RCC 7860 (cell line): ENCODE results near the gene ARHGAP24.
A peak's percentile ranks its signal among the peaks of the same experiment; 100 is the strongest.

ENCODE experiments used
- DNase-seq: peaks from one replicate; pipeline ENCODE4 v3.0.0-alpha.2; 2015; ENCODE audit warnings: low spot score
- FAIRE-seq: peaks from 2 replicates; lab custom pipeline; 2012; peaks lifted over from hg19 to GRCh38; lab: Jason Lieb, UNC

Gene ARHGAP24

DNA sequence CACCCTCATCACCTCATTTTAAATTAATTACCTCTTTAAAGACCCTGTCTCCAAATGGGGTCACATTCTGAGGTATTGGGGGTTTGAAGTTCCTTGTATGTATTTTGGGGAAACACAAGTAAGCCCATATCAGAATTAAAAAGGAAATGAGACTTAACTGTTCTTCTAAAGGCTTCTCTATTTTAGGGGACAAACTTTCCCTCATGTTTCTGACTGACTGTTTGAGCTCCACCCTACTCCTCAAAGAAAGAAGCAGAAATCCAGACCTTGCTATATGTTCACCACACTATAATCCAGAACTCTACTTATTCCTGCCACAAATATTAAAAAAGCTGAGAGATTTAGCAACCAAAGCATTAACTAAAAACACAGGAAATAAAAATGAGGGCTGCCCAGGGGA is 258.8 kb downstream of the ARHGAP24 start:
- FAIRE-seq (no peak), DNase-seq (no peak)

DNA sequence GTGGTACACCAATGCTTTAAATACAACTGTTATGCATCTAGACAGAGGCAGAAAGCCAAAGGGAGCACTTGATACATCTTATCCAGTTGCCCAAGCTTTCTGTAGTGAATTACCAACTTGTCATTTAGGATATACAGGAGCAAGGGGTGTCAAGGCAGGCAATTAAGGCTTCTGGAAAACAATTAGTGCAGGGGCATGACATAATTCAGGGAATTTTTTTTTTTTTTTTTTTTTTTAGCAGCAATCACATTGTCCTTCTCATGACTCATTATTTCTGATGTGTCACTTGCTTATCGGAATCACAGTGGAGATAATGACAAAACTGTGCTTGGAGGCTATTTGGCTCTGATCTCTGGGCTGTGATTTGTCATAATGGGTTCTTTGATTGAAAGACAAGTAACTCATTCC is 259.5 kb downstream of the ARHGAP24 start:
- DNase-seq (no peak), FAIRE-seq (no peak)

DNA sequence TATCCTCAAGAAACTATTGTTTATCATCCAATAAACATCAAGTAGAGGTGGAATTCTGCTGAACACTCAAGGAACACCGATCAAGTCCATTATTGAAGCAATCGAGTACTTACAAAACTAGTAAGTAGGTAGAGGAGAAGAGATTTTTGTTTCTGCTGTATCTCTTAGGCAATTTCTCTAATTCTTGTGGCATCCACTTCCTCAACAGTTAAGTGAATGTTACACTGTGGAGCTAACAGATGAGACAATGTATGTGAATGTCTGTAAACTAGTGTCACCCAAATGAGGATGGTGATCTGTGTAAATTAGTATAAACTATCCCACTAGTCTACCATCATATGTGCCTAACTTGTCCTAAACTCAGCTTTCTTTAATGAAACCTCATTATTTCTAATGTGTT is 261.6 kb downstream of the ARHGAP24 start:
- FAIRE-seq (no peak), DNase-seq (no peak)

DNA sequence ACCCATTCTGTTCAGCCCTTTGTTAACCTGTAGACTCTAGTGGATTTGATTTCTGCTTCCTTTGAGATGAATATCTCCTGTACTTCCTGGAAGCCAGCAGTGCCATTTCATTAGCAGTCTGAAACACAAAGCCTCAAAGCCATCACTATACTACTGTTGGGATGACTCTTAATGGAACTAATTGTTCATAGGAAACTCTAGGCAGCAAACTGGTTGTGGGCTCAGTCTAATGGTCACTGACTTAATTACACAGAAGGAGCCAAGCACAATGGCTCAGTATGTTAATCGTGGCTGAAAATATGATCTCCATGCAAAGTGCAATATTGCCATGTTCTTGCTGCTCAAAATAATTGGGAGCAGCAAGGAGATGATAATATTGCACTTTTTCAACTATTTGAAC is 262.3 kb downstream of the ARHGAP24 start:
- DNase-seq (no peak), FAIRE-seq (no peak)

DNA sequence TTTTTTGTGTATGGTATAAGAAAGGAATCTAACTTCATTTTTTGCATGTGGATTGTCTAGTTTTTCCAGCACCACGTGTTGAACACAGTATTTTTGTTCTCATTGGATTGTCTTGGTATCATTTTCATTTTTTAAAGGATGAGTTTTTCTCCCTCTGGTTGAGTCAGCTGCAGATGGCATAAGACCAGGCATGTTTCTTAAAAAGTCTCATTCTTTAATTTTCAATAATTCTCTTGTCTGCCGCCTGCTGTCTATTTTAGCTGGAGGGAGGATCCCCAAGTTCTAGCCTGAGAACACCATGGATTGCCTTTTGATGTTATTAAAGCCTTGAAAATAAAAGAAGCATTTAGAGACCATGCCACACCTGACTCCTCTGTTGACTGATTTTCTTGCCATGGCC is 263.8 kb downstream of the ARHGAP24 start:
- FAIRE-seq (no peak), DNase-seq (no peak)

DNA sequence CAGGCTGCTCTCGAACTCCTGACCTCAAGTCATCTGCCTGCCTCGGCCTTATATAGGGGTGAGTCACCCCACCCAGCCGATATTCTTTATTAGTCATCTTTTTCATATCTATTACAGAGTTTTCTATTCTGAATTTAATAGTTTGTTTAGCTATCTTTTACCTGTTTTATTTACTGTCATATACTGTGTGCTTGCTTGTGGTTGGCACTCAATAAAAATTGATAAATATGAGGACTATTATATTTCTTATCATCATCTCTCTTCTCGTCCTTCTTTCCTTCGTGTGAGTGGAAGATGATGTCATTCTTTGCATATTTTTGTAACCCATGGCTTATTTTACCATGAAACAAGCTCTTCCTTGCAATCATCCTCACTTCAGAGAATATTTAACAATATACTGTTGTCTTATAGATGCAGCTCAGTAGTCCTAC is 265.5 kb downstream of the ARHGAP24 start:
- FAIRE-seq: no peak
- DNase-seq: no peak

DNA sequence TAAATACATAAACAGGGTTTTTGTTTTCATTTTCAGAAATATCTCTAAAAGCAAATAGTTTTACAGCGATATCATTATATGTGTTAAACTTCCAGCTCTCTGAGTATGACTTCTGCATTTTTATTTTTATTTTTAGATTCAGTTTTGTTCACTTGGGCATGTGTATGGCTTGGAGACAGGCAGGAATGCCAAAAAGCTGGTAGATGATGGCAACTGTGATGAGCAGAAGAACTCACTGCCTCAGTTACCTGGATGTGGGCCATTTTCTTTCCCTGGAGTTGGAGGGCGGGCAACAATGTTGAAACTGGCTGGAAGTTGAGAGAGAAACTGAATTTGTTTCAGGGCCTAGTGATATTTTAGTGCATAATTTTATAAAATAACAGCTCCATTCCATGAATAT is 266.4 kb downstream of the ARHGAP24 start:
- DNase-seq: no peak

DNA sequence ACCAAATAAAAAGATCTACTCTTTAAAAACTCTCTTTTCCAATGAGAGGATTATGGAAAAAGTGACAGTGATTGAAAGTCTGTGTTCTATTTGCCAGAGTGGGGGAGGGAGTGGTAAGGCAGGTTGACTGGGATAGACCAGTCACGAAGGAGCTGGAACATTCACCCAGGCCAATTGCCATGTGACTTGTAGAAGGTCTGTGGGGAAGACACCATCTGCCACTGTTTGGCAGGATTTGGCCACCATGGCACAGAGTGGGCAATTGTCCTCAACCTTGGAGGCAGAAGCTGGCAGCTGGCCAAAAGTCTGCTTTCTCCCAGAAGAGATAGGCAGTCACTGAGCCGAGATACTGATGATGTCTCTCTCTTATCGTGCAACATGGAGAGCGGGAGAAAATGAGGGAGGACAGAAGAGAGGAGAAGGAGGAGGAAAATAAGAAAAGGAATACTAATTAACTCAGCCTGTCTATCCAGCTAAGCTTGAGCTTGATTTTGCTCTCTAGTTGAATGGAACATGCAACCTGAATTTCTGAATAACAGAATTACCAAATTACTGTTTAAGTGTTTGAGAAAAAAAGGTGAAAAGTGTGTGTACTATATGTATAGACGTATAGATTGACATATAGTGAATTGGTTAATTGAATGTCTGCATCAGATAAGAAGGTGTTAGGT is 267.1 kb downstream of the ARHGAP24 start:
- FAIRE-seq: no peak
- DNase-seq: no peak

More for the DNA sequence above, 266.4 kb downstream of the ARHGAP24 start:
- FAIRE-seq: no peak

DNA sequence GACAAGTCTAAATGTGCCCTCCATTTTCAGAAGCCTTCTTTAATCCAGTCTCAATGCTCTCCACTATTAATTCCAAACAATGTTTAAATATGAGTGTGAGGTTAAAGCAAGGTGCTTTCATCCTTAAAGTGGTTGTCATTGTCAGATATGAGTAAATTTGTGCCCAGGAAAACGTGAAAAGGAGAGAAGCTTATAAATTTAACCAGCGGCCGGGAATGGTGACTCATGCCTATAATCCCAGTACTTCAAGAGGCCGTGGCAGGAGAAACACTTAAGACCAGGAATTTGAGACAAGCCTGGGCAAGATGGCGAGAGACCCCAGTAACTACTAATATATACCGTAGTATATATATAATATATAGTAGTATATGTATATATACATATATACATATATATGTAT is 270.0 kb downstream of the ARHGAP24 start:
- DNase-seq (peak; percentile 7), FAIRE-seq (peak; percentile 14)

DNA sequence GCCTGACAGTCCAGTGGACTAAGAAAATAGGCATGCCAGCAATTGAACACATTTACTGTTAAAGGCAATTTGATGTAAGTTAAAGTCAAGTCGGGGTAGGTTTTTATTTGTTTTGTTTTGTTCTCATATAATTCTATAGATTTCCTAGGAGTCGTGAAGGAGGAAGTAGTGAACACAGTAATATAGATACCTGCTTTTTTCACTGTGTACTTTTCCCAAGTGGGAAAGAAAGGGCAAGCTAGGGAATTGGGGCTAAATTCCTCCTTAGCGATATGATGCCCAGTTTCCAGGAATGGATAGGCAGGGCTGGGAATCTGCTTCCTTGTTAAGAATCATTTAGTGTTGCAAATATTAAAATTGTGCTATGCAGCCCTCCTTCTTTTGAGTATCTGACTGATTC is 271.0 kb downstream of the ARHGAP24 start:
- DNase-seq (no peak), FAIRE-seq (no peak)

DNA sequence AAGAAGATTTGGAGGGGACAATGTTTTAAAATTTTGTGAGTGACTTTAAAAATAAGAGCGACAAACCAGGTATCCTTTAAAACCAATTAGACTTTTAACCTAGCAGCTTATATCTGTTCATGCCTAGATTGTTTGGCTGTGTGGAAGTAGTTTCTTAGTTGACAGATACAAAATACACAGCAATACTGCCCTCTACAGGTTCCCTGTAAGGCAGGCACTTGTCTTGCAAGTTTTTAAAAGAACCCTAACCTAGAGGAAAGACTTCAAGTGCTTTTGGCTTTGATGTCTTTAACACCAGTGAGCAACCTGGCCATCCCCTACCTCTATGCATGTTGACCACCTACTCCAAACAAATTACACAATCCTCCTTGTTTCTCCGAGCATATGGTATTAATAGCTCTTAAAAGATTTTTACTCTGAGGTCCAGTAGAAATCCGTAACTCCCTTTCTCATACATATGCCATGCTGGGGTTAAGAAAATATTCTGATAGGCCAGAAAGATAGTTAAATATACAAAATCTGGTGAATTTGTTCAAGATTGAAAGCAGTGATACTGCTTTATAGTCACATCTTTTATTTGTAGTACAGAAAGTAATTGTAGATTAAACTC is 273.0 kb downstream of the ARHGAP24 start:
- peak; percentile 36 for FAIRE-seq
- peak; percentile 44 for DNase-seq

DNA sequence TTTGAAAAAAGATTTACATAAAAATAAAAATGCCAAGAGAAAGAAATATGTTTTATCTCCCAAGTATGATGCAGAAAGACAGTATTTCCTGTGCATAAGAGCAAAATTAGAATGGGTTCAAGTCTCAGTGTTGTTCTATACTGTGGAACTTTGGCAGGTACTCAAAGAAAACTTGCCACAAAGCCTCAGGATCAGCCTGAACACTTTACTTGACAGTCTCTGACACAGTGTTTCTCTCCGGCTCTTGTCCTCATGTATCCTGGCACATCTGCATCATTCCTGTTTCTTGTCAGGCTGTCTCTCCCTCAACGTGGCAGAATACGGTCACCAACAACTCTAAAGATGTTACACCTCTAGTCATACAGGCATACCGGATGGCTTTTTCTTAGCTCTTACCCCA is 273.7 kb downstream of the ARHGAP24 start:
- FAIRE-seq (no peak), DNase-seq (no peak)

DNA sequence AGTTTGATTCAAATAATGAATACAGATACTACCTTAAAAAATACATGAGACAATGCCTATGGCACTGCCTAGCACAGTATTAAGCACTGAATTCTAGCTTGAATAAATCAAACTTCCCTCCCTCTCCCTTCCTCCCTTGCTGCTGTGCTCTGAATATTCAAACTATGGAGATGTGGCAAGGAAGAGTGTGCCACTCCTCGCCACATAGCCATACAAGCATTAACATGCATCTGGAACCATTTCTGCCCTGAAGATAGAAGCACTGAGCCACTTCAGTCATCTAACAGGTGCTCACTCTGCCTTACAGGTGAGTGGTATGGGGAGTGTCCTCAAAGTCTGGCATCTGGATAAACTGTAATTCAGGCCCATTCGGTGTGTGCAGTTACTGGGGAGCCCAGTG is 276.9 kb downstream of the ARHGAP24 start:
- DNase-seq (no peak), FAIRE-seq (no peak)

DNA sequence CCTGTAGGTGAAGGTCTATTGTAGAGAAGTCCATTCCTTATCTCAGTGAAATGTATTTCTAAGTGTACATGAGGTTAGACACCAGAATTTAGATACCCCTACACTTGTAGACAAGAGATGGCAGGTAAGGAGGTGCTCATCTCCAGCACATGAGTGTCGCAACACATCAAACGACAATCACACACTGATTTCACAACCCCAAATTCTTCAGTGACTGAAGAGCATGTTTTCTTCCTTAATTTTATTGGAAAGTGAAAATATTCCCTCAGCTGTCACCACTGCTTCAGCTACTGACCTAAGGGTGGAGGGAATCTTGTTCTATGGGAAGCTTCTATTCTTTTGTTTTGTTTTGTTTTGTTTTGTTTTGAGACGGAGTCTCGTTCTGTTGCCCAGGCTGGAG is 280.3 kb downstream of the ARHGAP24 start:
- FAIRE-seq (no peak), DNase-seq (no peak)

DNA sequence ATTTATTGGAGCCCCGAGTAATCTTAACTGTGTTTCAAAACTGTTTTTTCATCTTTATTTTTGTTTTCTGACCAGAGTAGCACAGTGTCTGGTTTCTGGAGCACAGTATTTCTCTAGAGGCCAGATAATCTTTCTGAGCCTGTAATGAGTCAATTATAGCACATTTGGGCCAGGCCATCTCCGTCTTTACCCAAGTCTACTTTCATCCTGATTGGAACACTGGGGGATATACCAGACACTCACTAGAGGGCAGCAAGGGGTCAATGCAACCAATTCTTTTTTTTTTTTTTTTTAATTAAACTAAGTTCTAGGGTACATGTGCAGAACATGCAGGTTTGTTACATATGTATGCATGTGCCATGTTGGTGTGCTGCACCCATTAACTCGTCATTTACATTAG is 282.0 kb downstream of the ARHGAP24 start:
- FAIRE-seq: no peak
- no peak for DNase-seq

DNA sequence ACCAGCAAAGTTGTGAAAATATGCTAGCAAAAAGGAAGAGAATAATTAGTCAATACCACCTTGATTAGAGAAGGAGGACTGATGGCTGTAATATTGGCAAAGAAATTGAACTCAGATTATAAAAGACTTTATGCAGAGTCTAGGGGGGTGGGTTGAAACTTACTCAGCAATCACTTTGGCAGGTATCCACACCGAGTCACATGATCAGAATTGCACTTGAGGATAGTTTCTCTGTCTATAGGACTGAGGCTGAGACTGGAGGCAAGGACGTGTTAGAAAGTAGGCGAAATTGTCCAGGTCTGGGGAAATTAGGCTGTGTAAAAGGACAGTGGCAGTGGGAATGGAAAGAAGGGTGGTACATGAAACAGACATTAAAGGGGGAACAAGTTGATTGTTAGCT is 284.4 kb downstream of the ARHGAP24 start:
- DNase-seq (no peak), FAIRE-seq (no peak)

DNA sequence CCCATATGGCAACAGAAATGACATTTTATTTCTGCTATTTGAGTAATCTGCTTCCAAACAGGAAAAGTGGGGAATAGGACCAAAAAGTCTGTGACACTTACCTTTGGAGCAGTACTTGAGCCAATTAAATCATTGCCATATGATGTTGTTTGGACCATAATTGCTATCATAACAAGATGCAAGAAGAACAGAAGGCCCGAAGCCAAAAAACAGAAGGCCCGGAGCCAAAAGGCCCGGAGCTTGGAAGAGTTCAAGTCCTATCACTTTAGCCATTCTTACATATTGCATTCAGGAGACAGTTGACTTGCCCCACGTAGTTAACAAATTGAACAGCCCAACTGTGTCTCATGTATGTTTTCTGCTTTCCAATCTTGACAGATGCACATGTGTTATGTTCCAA is 285.6 kb downstream of the ARHGAP24 start:
- FAIRE-seq (no peak), DNase-seq (no peak)

DNA sequence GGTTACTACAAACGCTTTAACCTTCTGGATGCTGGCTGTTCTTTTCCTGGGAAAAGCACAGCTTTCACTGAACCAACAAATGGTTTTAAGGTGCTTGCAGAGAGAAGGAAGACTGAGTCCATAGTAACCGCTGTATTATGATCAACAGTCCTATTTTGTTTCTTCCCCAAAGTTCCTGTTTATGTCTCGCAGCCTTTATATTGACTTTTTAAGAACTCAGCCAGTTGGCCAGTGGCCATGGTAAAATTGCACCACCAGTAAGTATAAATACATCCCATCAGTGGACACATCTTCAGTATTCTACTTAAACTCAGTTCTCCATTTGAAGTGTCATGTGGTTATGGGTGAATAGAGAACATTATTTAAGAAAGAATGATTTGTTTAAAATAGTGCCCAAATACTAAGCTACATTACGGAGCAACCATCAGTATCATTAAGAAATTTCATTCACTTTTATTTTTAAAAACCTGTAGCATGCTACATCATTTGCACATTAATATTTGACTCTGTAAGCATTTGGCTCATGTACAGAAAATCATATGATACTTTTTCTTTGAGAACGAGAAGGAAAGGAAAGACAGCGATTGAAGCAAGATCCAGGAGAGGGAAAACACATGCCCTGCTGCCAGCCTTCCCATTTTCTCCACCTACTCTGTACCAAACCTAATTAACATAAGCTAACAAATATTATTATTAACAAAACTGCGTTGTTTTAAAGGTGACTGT is 287.0 kb downstream of the ARHGAP24 start:
- no peak for FAIRE-seq
- DNase-seq: no peak

DNA sequence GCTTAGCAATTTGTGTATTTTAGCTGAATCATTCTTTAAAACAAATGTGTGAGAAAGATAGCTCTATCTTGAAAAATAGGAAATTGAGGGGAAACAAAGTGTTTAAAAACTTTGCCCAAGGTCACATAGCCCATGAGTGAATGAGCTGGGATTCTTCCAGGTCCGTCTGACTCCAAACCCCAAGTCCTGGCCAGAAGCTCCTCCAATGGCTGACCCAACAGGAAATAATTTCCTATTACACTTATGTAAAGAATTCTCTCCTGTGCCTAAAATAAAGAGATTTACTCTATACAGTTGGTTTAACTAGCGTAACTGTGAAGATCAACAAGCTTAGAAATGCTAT is 287.6 kb downstream of the ARHGAP24 start:
- no peak for DNase-seq
- FAIRE-seq: no peak

DNA sequence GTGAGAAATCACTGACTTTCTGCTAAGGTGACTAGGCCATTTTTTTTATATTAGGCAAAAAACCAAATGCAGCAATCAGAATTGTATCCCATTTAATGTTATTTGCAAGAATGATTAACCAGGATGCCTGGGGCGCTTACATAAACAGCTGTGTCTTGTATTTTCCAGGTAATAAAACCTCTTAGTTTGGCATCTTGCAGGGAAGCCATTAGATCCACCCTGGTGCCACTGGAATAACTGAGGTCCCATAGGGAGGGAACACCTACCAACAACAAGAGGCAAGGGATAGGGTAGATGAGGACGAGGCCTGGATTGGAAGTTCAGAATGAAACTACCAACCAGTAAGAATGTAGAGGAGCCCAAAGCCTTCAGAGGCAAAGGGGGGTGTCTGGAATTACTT is 288.3 kb downstream of the ARHGAP24 start:
- FAIRE-seq: no peak

DNA sequence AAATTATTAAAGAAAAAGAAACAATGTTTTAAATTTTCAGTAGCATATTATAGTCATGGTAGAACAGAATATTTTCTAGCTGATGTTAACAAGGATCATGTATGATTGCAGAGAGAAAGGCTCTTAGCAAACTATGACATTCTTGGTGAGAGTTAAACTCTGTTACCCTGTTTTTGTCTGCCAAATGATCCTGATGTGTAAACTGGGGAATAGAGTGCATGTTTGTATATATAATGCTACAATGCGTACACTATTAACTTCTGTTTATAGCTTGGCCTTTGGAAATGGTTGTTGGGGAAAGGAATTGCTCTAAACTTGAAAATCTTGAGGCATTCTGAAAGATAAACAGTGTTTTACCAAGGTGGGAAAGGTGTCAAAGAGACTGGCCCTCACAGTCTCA is 292.7 kb downstream of the ARHGAP24 start:
- no peak for FAIRE-seq
- no peak for DNase-seq

More for the DNA sequence above, 288.3 kb downstream of the ARHGAP24 start:
- DNase-seq: no peak

DNA sequence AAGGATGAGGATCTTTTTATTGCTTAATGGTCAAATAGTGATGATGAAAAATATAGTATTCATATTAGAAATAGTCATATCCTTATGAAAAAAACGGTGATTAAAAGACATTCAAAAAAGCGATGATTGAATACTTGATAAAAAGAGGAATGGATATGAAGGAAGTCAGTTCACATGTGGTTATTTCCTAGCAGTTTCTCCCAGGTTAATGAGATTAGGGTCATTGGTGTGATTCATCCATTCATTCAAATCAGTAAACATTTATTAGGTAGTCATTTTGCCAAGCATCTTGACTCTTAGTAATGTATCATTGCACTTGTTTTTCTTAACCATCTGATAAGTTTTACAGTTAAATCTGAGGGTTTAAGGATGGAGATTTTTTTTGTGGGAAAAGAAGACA is 294.1 kb downstream of the ARHGAP24 start:
- FAIRE-seq (no peak), DNase-seq (no peak)
